ENCODE data around the gene ONECUT3.

The ONECUT3 gene

DNA sequence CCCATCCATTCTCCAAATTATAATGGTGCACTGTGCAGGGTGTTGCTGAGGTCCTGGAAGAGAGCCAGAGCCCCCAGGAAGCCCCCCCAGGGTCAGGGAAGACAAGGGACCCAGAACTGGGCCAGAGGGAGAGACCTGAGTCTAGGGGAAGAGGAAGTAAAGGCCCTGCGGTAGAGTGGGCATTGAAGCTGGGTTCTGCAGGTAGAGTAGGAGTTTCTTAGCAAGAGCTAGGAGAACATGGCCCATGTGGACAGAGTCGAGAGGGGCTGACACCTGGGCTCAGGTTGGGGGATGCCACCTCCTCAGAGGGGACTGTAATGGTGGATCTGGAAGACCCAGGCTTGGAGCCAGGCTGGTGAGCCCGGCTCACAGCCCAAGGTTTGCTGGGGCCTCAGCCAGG lies 17.0 kb upstream of the ONECUT3 start:
- H3K4me3 ChIP-seq (ENCODE audit: low read length), result no peak overlapping the region
- no peaks in the 10 kb centered on the region for H4K20me1 ChIP-seq (ENCODE audit: insufficient read depth, low read length)
- H2AFZ ChIP-seq (ENCODE audit: low read depth, low read length), result no peak overlapping the region
- no peaks in the 10 kb centered on the region for H3K27me3 ChIP-seq (ENCODE audit: low read depth, low read length)
- H3K79me2 ChIP-seq (ENCODE audit: low read length), result no peaks in the 10 kb centered on the region
- H3K36me3 ChIP-seq (replicated peaks; ENCODE audit: low read depth, low read length), result no peaks in the 10 kb centered on the region
- H3K9ac ChIP-seq (ENCODE audit: low read length), result no peak overlapping the region
- TF ChIP-seq, protein P1, sequence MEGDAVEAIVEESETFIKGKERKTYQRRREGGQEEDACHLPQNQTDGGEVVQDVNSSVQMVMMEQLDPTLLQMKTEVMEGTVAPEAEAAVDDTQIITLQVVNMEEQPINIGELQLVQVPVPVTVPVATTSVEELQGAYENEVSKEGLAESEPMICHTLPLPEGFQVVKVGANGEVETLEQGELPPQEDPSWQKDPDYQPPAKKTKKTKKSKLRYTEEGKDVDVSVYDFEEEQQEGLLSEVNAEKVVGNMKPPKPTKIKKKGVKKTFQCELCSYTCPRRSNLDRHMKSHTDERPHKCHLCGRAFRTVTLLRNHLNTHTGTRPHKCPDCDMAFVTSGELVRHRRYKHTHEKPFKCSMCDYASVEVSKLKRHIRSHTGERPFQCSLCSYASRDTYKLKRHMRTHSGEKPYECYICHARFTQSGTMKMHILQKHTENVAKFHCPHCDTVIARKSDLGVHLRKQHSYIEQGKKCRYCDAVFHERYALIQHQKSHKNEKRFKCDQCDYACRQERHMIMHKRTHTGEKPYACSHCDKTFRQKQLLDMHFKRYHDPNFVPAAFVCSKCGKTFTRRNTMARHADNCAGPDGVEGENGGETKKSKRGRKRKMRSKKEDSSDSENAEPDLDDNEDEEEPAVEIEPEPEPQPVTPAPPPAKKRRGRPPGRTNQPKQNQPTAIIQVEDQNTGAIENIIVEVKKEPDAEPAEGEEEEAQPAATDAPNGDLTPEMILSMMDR (IDR thresholded peaks at IDR 0.05; ENCODE audit: low read depth, low read length), result no peak
- TF ChIP-seq EZH2phosphoT487 (IDR thresholded peaks at IDR 0.05; ENCODE audit: low read depth), result no peak
- H3K9me3 ChIP-seq (ENCODE audit: insufficient read depth, low read length), result no peaks in the 10 kb centered on the region
- H3K4me2 ChIP-seq (ENCODE audit: low read length), result no peak overlapping the region
- H3K27ac ChIP-seq (ENCODE audit: low read length), result no peak overlapping the region
- H3K4me1 ChIP-seq (ENCODE audit: low read length), result no peaks in the 10 kb centered on the region

DNA sequence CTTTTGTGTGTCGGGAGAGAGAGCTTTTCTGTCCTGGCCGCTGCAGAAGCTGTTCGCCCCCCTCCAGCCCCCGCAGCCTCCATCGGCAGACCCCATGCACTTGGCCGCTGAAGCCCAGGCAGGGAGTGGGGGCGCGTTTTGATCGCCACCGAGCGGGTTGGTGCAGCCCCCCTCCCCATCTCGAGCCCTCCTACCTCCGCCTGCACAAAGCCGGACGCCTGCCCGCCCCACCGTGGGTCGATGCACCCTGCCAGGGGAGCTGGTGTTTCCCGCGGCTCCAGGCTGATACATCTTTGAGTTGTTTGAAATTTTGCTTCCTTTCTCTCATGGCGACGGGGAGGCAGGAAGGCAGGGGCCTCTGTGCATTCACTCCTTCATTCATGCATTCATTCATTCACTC lies 16.4 kb upstream of the ONECUT3 start:
- Histone ChIP-seq H3K4me3 (ENCODE audit: low read length) (no peak overlapping the region), H3K27ac (ENCODE audit: low read length) (no peak overlapping the region), H3K4me1 (ENCODE audit: low read length) (no peaks in the 10 kb centered on the region), H3K9ac (ENCODE audit: low read length) (no peak overlapping the region), H3K36me3 (replicated peaks; ENCODE audit: low read depth, low read length) (no peaks in the 10 kb centered on the region), H3K27me3 (ENCODE audit: low read depth, low read length) (no peaks in the 10 kb centered on the region), H3K79me2 (ENCODE audit: low read length) (no peaks in the 10 kb centered on the region), H2AFZ (ENCODE audit: low read depth, low read length) (no peak overlapping the region), H3K9me3 (ENCODE audit: insufficient read depth, low read length) (no peaks in the 10 kb centered on the region), H4K20me1 (ENCODE audit: insufficient read depth, low read length) (no peaks in the 10 kb centered on the region), H3K4me2 (ENCODE audit: low read length) (no peak overlapping the region)
- TF ChIP-seq, protein P1 (IDR thresholded peaks at IDR 0.05; ENCODE audit: low read depth, low read length), result no peak
- no peak for TF ChIP-seq EZH2phosphoT487 (IDR thresholded peaks at IDR 0.05; ENCODE audit: low read depth)

DNA sequence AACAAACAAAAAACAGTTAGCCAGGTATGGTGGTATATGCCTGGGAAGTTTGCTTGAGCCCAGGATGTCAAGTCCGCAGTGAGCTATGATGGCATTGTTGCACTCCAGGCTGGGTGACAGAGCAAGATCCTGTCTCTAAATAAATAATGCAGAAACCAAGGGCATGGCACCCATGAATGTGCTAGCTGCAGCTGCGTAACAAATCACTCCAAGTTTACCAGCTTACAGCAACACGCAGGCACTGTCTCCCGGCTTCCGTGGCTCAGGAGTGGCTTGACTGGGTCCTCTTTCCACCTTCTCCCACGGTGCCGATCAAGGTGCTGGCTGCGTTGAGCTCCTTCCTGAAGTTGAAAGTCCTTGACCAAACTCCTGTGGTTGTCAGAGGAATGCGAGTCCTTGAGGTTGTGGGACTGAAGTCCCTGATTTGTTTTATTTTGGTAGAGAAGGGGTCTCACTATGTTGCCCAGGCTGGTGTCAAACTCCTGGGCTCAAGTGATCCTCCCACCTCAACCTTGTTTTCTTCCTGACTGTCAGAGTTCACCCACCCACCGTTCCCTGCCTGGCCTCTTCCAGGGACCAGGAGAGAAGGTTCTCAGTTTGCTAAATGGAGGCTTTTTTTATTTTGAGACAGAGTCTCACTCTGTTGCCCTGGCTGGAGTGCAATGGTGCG lies 13.2 kb upstream of the ONECUT3 start:
- no peak overlapping the region for H3K4me2 ChIP-seq (ENCODE audit: low read length)
- H3K36me3 ChIP-seq (replicated peaks; ENCODE audit: low read depth, low read length), result no peaks in the 10 kb centered on the region
- H3K9ac ChIP-seq (ENCODE audit: low read length), result no peak overlapping the region
- H2AFZ ChIP-seq (ENCODE audit: low read depth, low read length), result no peak overlapping the region
- no peaks in the 10 kb centered on the region for H3K9me3 ChIP-seq (ENCODE audit: insufficient read depth, low read length)
- TF ChIP-seq, protein P1 (IDR thresholded peaks at IDR 0.05; ENCODE audit: low read depth, low read length), result no peak
- TF ChIP-seq EZH2phosphoT487 (IDR thresholded peaks at IDR 0.05; ENCODE audit: low read depth), result no peak
- no peaks in the 10 kb centered on the region for H3K27me3 ChIP-seq (ENCODE audit: low read depth, low read length)
- no peaks in the 10 kb centered on the region for H4K20me1 ChIP-seq (ENCODE audit: insufficient read depth, low read length)
- no peak overlapping the region for H3K27ac ChIP-seq (ENCODE audit: low read length)
- no peak overlapping the region for H3K4me3 ChIP-seq (ENCODE audit: low read length)
- no peaks in the 10 kb centered on the region for H3K79me2 ChIP-seq (ENCODE audit: low read length)
- H3K4me1 ChIP-seq (ENCODE audit: low read length), result no peaks in the 10 kb centered on the region

DNA sequence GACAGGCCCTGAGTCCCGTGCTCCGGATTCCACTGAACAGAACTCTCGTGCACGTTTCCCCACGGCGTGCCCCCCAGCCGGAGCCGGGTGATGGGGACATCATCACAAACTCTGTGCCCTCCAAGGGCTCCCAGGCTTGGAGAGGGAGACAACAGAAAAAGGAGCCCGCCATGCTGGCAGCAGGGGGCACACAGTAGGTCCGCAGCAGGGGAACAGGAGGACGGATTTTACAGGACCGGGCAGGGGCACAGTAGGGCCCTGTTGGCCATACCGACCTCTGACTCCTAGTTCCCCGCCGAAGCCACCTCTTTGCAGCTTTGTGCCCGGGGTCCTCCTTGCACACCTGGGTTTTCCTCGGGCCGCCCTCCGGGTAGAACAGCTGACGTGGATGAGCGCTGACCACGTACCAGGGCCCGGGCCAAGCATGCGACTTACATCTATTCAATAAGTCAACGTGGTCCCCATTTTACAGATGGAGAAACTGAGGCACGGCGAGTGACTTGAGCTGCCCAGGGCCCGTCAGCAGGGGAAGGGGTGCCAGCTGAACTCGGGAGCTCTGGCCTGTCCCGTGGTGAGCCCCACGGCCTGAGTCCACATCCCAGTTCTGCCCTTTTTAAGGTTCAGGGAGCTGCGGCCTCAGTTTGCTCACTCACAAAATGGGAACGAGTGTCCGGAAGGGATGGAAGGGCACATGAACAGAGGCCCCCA lies 10.2 kb upstream of the ONECUT3 start:
- H2AFZ ChIP-seq (ENCODE audit: low read depth, low read length), result no peak overlapping the region
- no peak overlapping the region for H3K27ac ChIP-seq (ENCODE audit: low read length)
- no peaks in the 10 kb centered on the region for H3K27me3 ChIP-seq (ENCODE audit: low read depth, low read length)
- H3K4me3 ChIP-seq (ENCODE audit: low read length), result no peak overlapping the region
- H3K4me1 ChIP-seq (ENCODE audit: low read length), result peaks cover 7% of the 10 kb centered on the region; the same call in 1 of the 2 replicates
- no peaks in the 10 kb centered on the region for H3K79me2 ChIP-seq (ENCODE audit: low read length)
- TF ChIP-seq EZH2phosphoT487 (IDR thresholded peaks at IDR 0.05; ENCODE audit: low read depth), result no peak
- TF ChIP-seq, protein P1 (IDR thresholded peaks at IDR 0.05; ENCODE audit: low read depth, low read length), result no peak
- H3K9me3 ChIP-seq (ENCODE audit: insufficient read depth, low read length), result no peaks in the 10 kb centered on the region
- no peaks in the 10 kb centered on the region for H3K36me3 ChIP-seq (replicated peaks; ENCODE audit: low read depth, low read length)
- no peak overlapping the region for H3K9ac ChIP-seq (ENCODE audit: low read length)
- no peaks in the 10 kb centered on the region for H4K20me1 ChIP-seq (ENCODE audit: insufficient read depth, low read length)
- no peak overlapping the region for H3K4me2 ChIP-seq (ENCODE audit: low read length)
